CD8-positive, alpha-beta memory T cell (primary cell): ENCODE data around the gene LPCAT4. TPM values are rescaled to one million over a fixed set of nuclear protein-coding genes. Genes with fewer than 3 reads are reported as not detected.
A peak's percentile ranks its signal among the peaks of the same experiment; 100 is the strongest.

Experiments used
- CTCF ChIA-PET: fragments of 350-600 bp; sonication (Branson Sonifier 250); formaldehyde crosslinking; loops from one replicate; lab custom pipeline; 2021; ENCODE audit warnings: antibody characterized with exemption; lab: Charles Lee
- POLR2A ChIA-PET: fragments of 350-600 bp; sonication (Branson Sonifier 250); formaldehyde crosslinking; loops from one replicate; lab custom pipeline; 2021; ENCODE audit warnings: antibody characterized with exemption; lab: Charles Lee
- DNase-seq, 5 donors: peaks; one replicate each; pipeline versions ENCODE4 v3.0.0 to v3.0.0-alpha.2; 2020 to 2022; ENCODE audit warnings: mixed read lengths in 1 of 5
- H3K27ac ChIP-seq: one replicate; pipeline ENCODE4 v1.7.0; 2013; ENCODE audit warnings: low read depth, mild to moderate bottlenecking, low read length, moderate library complexity
- H3K27me3 ChIP-seq: 2 replicates; pipeline ENCODE4 v1.7.0; 2013; ENCODE audit warnings: low read length, mild to moderate bottlenecking; ENCODE audit not compliant: insufficient read depth, poor library complexity, severe bottlenecking
- H3K36me3 ChIP-seq: 2 replicates; pipeline ENCODE4 v1.7.0; 2013; ENCODE audit warnings: mild to moderate bottlenecking, low read length, moderate library complexity; ENCODE audit not compliant: insufficient read depth
- H3K4me1 ChIP-seq: 2 replicates; pipeline ENCODE4 v1.7.0; 2013; ENCODE audit warnings: mild to moderate bottlenecking, low read length, moderate library complexity; ENCODE audit not compliant: insufficient read depth
- H3K4me3 ChIP-seq: 2 replicates; pipeline ENCODE4 v1.7.0; 2013; ENCODE audit warnings: mild to moderate bottlenecking, low read length
- H3K9me3 ChIP-seq: 2 replicates; pipeline ENCODE4 v1.7.0; 2013; ENCODE audit warnings: mild to moderate bottlenecking, low read length
- H3K27ac Mint-ChIP-seq, 8 donors: one replicate each; pipeline ENCODE4 v1.8.0; 2020 to 2021; ENCODE audit warnings: mixed read lengths in 8 of 8, mild to moderate bottlenecking in 6 of 8, inconsistent platforms in 3 of 8, moderate library complexity in 3 of 8
- H3K27me3 Mint-ChIP-seq, 2 donors: one replicate each; pipeline ENCODE4 v1.8.0; 2020 to 2021; ENCODE audit warnings: mixed read lengths in 2 of 2, mild to moderate bottlenecking in 1 of 2, moderate library complexity in 1 of 2
- H3K36me3 Mint-ChIP-seq, 3 donors: one replicate each; pipeline ENCODE4 v1.8.0; 2020 to 2021; ENCODE audit warnings: mixed read lengths in 3 of 3, inconsistent platforms in 1 of 3, mild to moderate bottlenecking in 1 of 3
- H3K4me1 Mint-ChIP-seq, 3 donors: one replicate each; pipeline ENCODE4 v1.8.0; 2020 to 2021; ENCODE audit warnings: mixed read lengths in 3 of 3, inconsistent platforms in 1 of 3, mild to moderate bottlenecking in 1 of 3
- H3K4me3 Mint-ChIP-seq, 7 donors: one replicate each; pipeline ENCODE4 v1.8.0; 2020 to 2021; ENCODE audit warnings: mixed read lengths in 7 of 7, mild to moderate bottlenecking in 6 of 7, moderate library complexity in 4 of 7, inconsistent platforms in 2 of 7
- H3K9me3 Mint-ChIP-seq, 5 donors: one replicate each; pipeline ENCODE4 v1.8.0; 2020 to 2022; ENCODE audit warnings: mixed read lengths in 5 of 5, mild to moderate bottlenecking in 3 of 5, moderate library complexity in 2 of 5, inconsistent platforms in 1 of 5
- polyA plus RNA-seq: library from polyadenylated mRNA; unstranded; fragments of 300-500 nt; fragmentation: Illumina TruSeq; gene quantifications from one replicate; pipeline ENCODE4 v1.2.3, GENCODE V29; 2021
- total RNA-seq, 2 experiments: library from RNA; stranded (reverse); gene quantifications; one replicate each; pipeline ENCODE4 v1.2.3, GENCODE V29; 2021

LPCAT4 gene
- total and polyA plus RNA-seq, 3 experiments from 2014 or later = 17.4 to 57.4 (median 49.5) TPM

DNA sequence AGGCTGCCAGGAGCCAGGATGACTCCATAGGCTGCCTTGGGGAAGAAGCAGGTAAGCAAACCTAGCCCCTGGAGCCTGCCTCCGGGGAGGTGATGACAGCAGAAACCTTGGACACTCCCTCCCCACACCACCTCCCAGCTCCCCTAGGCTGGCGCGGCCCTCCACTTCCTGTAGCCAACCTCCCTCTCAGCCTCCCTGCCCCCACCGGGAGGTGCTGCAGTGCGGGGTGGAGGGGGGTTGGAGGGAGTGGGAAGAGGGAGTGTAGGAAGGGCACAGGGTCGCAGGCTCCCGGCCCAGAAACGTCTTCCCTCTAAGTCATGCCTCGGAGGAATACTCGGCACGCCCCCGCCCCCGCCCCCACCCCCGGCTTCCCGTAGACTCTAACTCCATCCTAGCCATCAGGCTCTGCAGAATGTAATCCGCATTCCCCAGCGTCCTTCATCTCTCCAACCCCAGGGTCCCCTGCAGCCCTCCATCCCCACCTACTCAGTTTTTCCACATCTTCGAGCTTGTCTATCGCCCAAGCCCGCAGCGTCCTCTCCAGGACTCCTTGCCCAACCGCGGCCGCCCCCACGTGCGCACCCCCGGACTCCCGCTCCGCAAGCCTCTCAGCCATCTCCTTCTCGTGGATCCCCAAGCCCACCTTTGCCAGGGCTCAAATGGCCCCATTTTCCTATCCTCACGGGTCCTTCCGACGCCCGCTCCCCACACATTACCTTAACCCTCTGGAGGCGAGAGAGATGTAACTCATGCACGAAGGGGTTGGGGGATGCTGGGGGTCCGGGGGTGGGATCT is 528 bp downstream of the LPCAT4 start:
- Mint-ChIP-seq H3K27ac (peak overlapping the region; percentile 83 to 98 (median 92)), H3K36me3 (peaks cover 0 to 35% (median 6%) of the 10 kb centered on the region in 3 donors), H3K9me3 (no peaks in the 10 kb centered on the region), H3K27me3 (no peaks in the 10 kb centered on the region), H3K4me3 (peak overlapping the region; percentile 90 to 98 (median 95)), H3K4me1 (peaks cover 31 to 51% (median 43%) of the 10 kb centered on the region in 3 donors)
- Histone ChIP-seq H3K9me3 (no peaks in the 10 kb centered on the region), H3K36me3 (peaks cover 3% of the 10 kb centered on the region), H3K27ac (peak overlapping the region; percentile 52), H3K4me3 (peak overlapping the region; percentile 57), H3K27me3 (no peaks in the 10 kb centered on the region), H3K4me1 (peaks cover 25% of the 10 kb centered on the region)
- ChIA-PET CTCF (interaction anchor here (0.6 to 4.2 kb wide), 25 partner anchors 9 to 323 kb away, joined by 3 to 60 read pairs (median 8); partner anchors contain the start of genes EMC4, EMC7, GOLGA8A and GOLGA8B), POLR2A (interaction anchor here (0.6 to 3.5 kb wide), 9 partner anchors 23 to 264 kb away, joined by 3 to 42 read pairs (median 5); partner anchors contain the start of genes EMC7, GOLGA8B, NOP10 and NUTM1)
- peak; percentile 28 to 71 (median 46) for DNase-seq

DNA sequence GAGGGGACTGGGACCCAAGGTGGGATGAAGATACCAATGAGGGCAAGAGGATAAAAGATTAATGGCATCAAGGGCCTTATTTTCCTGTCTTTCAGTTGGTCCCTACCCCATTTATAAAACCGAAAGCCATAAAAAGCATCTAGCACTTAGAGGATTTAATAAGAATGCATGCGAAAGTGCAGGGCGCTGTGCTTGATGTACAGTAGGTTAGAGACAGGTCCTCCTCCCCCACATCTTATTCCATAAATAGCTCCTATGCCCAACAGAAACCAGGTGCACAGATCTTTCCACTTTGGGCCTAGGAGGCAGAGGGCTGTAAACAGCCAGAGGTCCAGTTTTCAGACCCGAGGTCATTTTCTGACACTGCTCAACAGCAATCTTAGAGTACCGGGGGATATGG is 1.2 kb downstream of the LPCAT4 start:
- Mint-ChIP-seq H3K27me3 (no peaks in the 10 kb centered on the region), H3K36me3 (peaks cover 4 to 41% (median 6%) of the 10 kb centered on the region in 3 donors), H3K27ac (peak overlapping the region; percentile 83 to 98 (median 91)), H3K4me1 (peaks cover 31 to 51% (median 43%) of the 10 kb centered on the region in 3 donors), H3K9me3 (no peaks in the 10 kb centered on the region), H3K4me3 (peak overlapping the region; percentile 90 to 98 (median 95))
- Histone ChIP-seq H3K9me3 (no peaks in the 10 kb centered on the region), H3K4me1 (peaks cover 25% of the 10 kb centered on the region), H3K4me3 (peak overlapping the region; percentile 57), H3K36me3 (peaks cover 7% of the 10 kb centered on the region), H3K27me3 (no peaks in the 10 kb centered on the region), H3K27ac (peak overlapping the region; percentile 52)
- POLR2A ChIA-PET = interaction anchor here (1.0 to 3.5 kb wide), 4 partner anchors 23 to 218 kb away, joined by 3 to 42 read pairs (median 18); partner anchors contain the start of genes GOLGA8B, NOP10, NUTM1 and SLC12A6
- DNase-seq = no peak
- CTCF ChIA-PET = interaction anchor here (1.4 to 4.2 kb wide), 6 partner anchors 11 to 222 kb away, joined by 4 to 60 read pairs (median 24); partner anchors contain the start of genes EMC4, NOP10, NUTM1 and SLC12A6

GRCh38 chr15:34365091-34365825 is 1.7 kb downstream of the LPCAT4 start:
- peaks cover 4 to 47% (median 6%) of the 10 kb centered on the region in 3 donors for H3K36me3 Mint-ChIP-seq
- H3K4me1 Mint-ChIP-seq = peaks cover 30 to 49% (median 43%) of the 10 kb centered on the region in 3 donors
- no peaks in the 10 kb centered on the region for H3K27me3 ChIP-seq
- peaks cover 11% of the 10 kb centered on the region for H3K36me3 ChIP-seq
- H3K4me1 ChIP-seq = peaks cover 25% of the 10 kb centered on the region
- H3K9me3 Mint-ChIP-seq = no peaks in the 10 kb centered on the region
- peak overlapping the region; percentile 57 for H3K4me3 ChIP-seq
- H3K27ac ChIP-seq = peak overlapping the region; percentile 52
- no peaks in the 10 kb centered on the region for H3K27me3 Mint-ChIP-seq
- peak in 3 of 5 donors; percentile 12 to 32 (median 14) for DNase-seq
- H3K9me3 ChIP-seq = no peaks in the 10 kb centered on the region
- H3K4me3 Mint-ChIP-seq = peak overlapping the region; percentile 90 to 98 (median 95)
- peak overlapping the region in 7 of 8 donors; percentile 84 to 98 (median 93) for H3K27ac Mint-ChIP-seq
- POLR2A ChIA-PET = interaction anchor here (1.3 to 3.5 kb wide), 2 partner anchors 22 to 28 kb away, joined by 7 to 42 read pairs; partner anchors contain the start of genes NUTM1 and SLC12A6
- CTCF ChIA-PET = interaction anchor here (1.4 to 4.2 kb wide), 5 partner anchors 10 to 222 kb away, joined by 4 to 60 read pairs (median 39); partner anchors contain the start of genes NOP10, NUTM1 and SLC12A6

DNA sequence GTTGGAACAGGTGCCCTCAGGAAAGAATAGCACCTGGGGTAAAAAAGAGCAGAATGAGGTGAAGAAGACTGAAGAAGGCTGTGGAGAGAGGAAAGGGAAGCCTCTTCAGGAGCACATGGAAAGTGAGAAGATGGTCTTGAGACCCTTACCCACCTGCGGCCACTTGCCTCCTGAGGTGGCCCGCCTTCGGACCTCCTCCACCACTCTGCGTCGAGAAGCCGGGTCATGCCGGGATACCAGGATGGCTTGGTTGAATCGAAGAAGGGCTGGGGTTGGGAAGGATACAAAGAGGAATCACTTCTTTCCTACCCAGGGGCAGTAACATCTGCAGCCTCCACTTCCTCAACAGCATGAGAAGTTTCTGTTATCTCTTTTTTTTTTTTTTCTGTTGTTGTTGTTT is 3.0 kb downstream of the LPCAT4 start:
- no peaks in the 10 kb centered on the region for H3K27me3 Mint-ChIP-seq
- CTCF ChIA-PET = no interaction called here

GRCh38 chr15:34362047-34362773 is 4.8 kb downstream of the LPCAT4 start:
- peaks cover 6 to 68% (median 13%) of the 10 kb centered on the region in 3 donors for H3K36me3 Mint-ChIP-seq
- no peak for DNase-seq
- H3K4me1 ChIP-seq = peaks cover 17% of the 10 kb centered on the region
- CTCF ChIA-PET = no interaction called here
- no peaks in the 10 kb centered on the region for H3K27me3 Mint-ChIP-seq
- peaks cover 16% of the 10 kb centered on the region for H3K36me3 ChIP-seq
- H3K27ac Mint-ChIP-seq = peak overlapping the region in 7 of 8 donors; percentile 35 to 90 (median 55)
- H3K9me3 ChIP-seq = no peaks in the 10 kb centered on the region
- H3K27ac ChIP-seq = no peak overlapping the region
- POLR2A ChIA-PET = no interaction called here
- no peak overlapping the region for H3K4me3 Mint-ChIP-seq
- no peak overlapping the region for H3K4me3 ChIP-seq
- no peaks in the 10 kb centered on the region for H3K27me3 ChIP-seq
- peaks cover 18 to 29% (median 28%) of the 10 kb centered on the region in 3 donors for H3K4me1 Mint-ChIP-seq
- no peaks in the 10 kb centered on the region for H3K9me3 Mint-ChIP-seq

More for the DNA sequence above, 3.0 kb downstream of the LPCAT4 start:
- peak overlapping the region in 2 of 7 donors; percentile 7 to 70 for H3K4me3 Mint-ChIP-seq
- Histone ChIP-seq H3K36me3 (peaks cover 16% of the 10 kb centered on the region), H3K27ac (no peak overlapping the region), H3K4me1 (peaks cover 25% of the 10 kb centered on the region), H3K27me3 (no peaks in the 10 kb centered on the region), H3K9me3 (no peaks in the 10 kb centered on the region), H3K4me3 (no peak overlapping the region)
- peaks cover 6 to 59% (median 6%) of the 10 kb centered on the region in 3 donors for H3K36me3 Mint-ChIP-seq
- H3K4me1 Mint-ChIP-seq = peaks cover 27 to 40% (median 39%) of the 10 kb centered on the region in 3 donors
- no peak for DNase-seq
- peak overlapping the region in 3 of 8 donors; percentile 11 to 66 (median 66) for H3K27ac Mint-ChIP-seq
- no peaks in the 10 kb centered on the region for H3K9me3 Mint-ChIP-seq
- POLR2A ChIA-PET = interaction anchor here (1.3 kb wide), 1 partner anchor 21 kb away, joined by 7 read pairs; the partner anchor contains the start of gene NUTM1

DNA sequence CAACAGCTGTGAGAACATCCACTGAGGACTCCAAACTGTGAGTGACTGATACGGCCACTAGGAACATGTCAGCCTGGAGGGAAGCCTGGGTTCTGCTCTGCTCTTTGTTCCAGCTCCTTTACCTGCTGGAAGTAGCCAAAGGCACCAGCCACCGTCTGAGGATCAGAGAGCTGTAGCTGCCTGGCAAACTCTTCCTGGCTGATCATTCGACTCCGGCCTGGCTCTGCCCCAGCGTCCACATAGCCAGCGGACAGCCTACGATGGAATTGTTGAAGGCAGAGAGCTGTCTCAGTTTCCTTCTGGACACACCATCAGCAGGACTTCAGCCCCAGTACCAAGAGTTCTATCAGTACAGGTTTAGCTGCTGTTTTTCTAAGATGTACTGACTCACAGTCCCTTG is 5.7 kb downstream of the LPCAT4 start:
- no peaks in the 10 kb centered on the region for H3K9me3 ChIP-seq

DNA sequence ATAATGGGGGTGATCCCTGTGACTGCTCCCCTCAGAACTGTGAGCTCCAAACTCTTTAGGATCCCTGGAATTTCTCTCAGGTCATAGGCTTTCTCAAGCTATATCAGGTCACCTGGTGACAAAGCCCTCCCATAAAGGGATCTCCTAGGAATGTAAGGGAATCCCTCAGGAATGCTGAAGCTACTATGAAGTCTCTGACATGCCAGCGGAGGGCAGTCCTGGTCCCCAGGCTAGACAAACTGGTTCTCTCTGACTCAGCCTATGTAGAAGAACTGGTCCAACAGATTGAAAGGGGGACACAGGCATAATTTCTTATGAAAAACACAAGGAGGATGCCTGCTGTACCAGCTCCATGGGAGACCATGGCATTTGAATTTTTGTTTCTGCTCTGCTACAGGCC is 6.7 kb downstream of the LPCAT4 start:
- no peaks in the 10 kb centered on the region for H3K9me3 Mint-ChIP-seq
- POLR2A ChIA-PET = no interaction called here

More for the DNA sequence above, 5.7 kb downstream of the LPCAT4 start:
- no peaks in the 10 kb centered on the region for H3K27me3 Mint-ChIP-seq
- no peaks in the 10 kb centered on the region for H3K9me3 Mint-ChIP-seq
- peaks cover 18 to 27% (median 23%) of the 10 kb centered on the region in 3 donors for H3K4me1 Mint-ChIP-seq
- Histone ChIP-seq H3K36me3 (peaks cover 16% of the 10 kb centered on the region), H3K4me1 (peaks cover 17% of the 10 kb centered on the region), H3K27me3 (no peaks in the 10 kb centered on the region), H3K4me3 (no peak overlapping the region), H3K27ac (no peak overlapping the region)
- peak overlapping the region in 4 of 8 donors; percentile 30 to 77 (median 32) for H3K27ac Mint-ChIP-seq
- POLR2A ChIA-PET = no interaction called here
- DNase-seq = no peak
- peaks cover 6 to 72% (median 13%) of the 10 kb centered on the region in 3 donors for H3K36me3 Mint-ChIP-seq
- CTCF ChIA-PET = interaction anchor here (2.1 kb wide), 1 partner anchor 18 kb away, joined by 15 read pairs; the partner anchor contains the start of genes NOP10 and NUTM1
- peak overlapping the region in 1 of 7 donors; percentile 15 for H3K4me3 Mint-ChIP-seq

More for the DNA sequence above, 6.7 kb downstream of the LPCAT4 start:
- Histone ChIP-seq H3K27me3 (no peaks in the 10 kb centered on the region), H3K4me1 (peaks cover 7% of the 10 kb centered on the region), H3K36me3 (peaks cover 16% of the 10 kb centered on the region), H3K4me3 (no peak overlapping the region), H3K27ac (no peak overlapping the region), H3K9me3 (no peaks in the 10 kb centered on the region)
- no peaks in the 10 kb centered on the region for H3K27me3 Mint-ChIP-seq
- DNase-seq = no peak
- peaks cover 6 to 79% (median 14%) of the 10 kb centered on the region in 3 donors for H3K36me3 Mint-ChIP-seq
- peaks cover 9 to 17% (median 13%) of the 10 kb centered on the region in 3 donors for H3K4me1 Mint-ChIP-seq
- CTCF ChIA-PET = interaction anchor here (1.1 to 2.1 kb wide), 2 partner anchors 17 to 119 kb away, joined by 5 to 15 read pairs; partner anchors contain the start of genes NOP10 and NUTM1
- peak overlapping the region in 2 of 8 donors; percentile 2 to 30 for H3K27ac Mint-ChIP-seq
- H3K4me3 Mint-ChIP-seq = no peak overlapping the region
